K562 (cell line): ENCODE results near the gene ARID5B. TPM values are rescaled to one million over a fixed set of nuclear protein-coding genes. Genes with fewer than 3 reads are reported as not detected.

Experiments
- ARID1B ChIP-seq: fragments of 450-650 bp; IDR thresholded peaks from 2 replicates; pipeline ENCODE4 v1.6.1; 2016; ENCODE audit warnings: antibody characterized with exemption, mild to moderate bottlenecking, inconsistent platforms
- FIP1L1 ChIP-seq: fragments of 200-400 bp; formaldehyde crosslinking; IDR thresholded peaks from 2 replicates; pipeline ENCODE4 v1.6.1; 2018; ENCODE audit warnings: mild to moderate bottlenecking, low read depth, low read length; ENCODE audit not compliant: poor library complexity, severe bottlenecking
- HIVEP1 ChIP-seq: fragments of 250-450 bp; sonication (Bioruptor Pico); IDR thresholded peaks from 2 replicates; pipeline ENCODE4 v1.4.0; 2020; ENCODE audit warnings: mild to moderate bottlenecking
- MCM5 ChIP-seq: fragments of 450-650 bp; IDR thresholded peaks from 2 replicates; pipeline ENCODE4 v1.6.1; 2016; ENCODE audit warnings: low read depth
- NR2F6 ChIP-seq: fragments of 450-650 bp; formaldehyde crosslinking; IDR thresholded peaks from 2 replicates; pipeline ENCODE4 v1.4.0; 2020; ENCODE audit warnings: mild to moderate bottlenecking
- RBM25 ChIP-seq: fragments of 200-400 bp; formaldehyde crosslinking; IDR thresholded peaks from 2 replicates; pipeline ENCODE4 v1.6.1; 2018; ENCODE audit warnings: low read length, low read depth, moderate library complexity; ENCODE audit not compliant: severe bottlenecking
- SAFB ChIP-seq: fragments of 200-400 bp; formaldehyde crosslinking; IDR thresholded peaks from 2 replicates; pipeline ENCODE4 v1.6.1; 2017; ENCODE audit warnings: low read depth, low read length, borderline replicate concordance
- ZNF445 ChIP-seq: fragments of 250-450 bp; sonication (Bioruptor Pico); IDR thresholded peaks from 2 replicates; pipeline ENCODE4 v1.4.0; 2020; ENCODE audit warnings: low read depth, mild to moderate bottlenecking, moderate library complexity
- polyA plus RNA-seq, 8 experiments: library from polyadenylated mRNA; depleted of rRNA in 4 of 8; stranded (reverse) in 5 of 8; unstranded in 3 of 8; fragments of >200 nt; fragmentation: Nextera tagmentation in 2 of 8; fragmentation: Illumina TruSeq in 1 of 8; extraction: Ambion mirVana in 2 of 8; extraction: Trizol in 1 of 8; gene quantifications; 2 replicates each; pipeline versions ENCODE4 v1.2.1 to v1.2.3, GENCODE V29; 2011 to 2014; ENCODE audit warnings: inconsistent platforms in 1 of 8, missing spikeins in 1 of 8
- total RNA-seq, 7 experiments: library from RNA; depleted of rRNA in 6 of 7; stranded (reverse); fragments of >200 nt in 6 of 7; fragmentation: Illumina TruSeq in 2 of 7; extraction: Trizol in 2 of 7; gene quantifications; 2 replicates each; pipeline versions ENCODE4 v1.2.1 to v1.2.3, GENCODE V29; 2011 to 2021; ENCODE audit warnings: low replicate concordance in 1 of 7
- TF ChIP-seq, protein P1 (sequence below): fragments of 250-450 bp; sonication (Bioruptor Pico); IDR thresholded peaks from 2 replicates; pipeline ENCODE4 v1.5.0; 2022; ENCODE audit warnings: mild to moderate bottlenecking
- TF ChIP-seq, protein P2 (sequence below): fragments of 450-650 bp; conservative IDR thresholded peaks from 2 replicates; pipeline ENCODE4 v1.6.1; 2016; ENCODE audit warnings: missing genetic modification characterization, low read depth, mild to moderate bottlenecking, missing compliant biosample characterization, moderate library complexity
- TF ChIP-seq, protein P3 (sequence below), 2 experiments: fragments of 450-650 bp; IDR thresholded peaks; 2 replicates each; pipeline ENCODE4 v1.6.1; 2018; ENCODE audit warnings: mild to moderate bottlenecking in 2 of 2, low read depth in 1 of 2; ENCODE audit not compliant: partially characterized antibody in 2 of 2

Gene ARID5B
- total and polyA plus RNA-seq, 9 of the 15 experiments (the other 6 are each of a cell fraction or from before 2014, with no cell fraction given), result 0.48 to 1.6 (median 0.80) TPM

DNA sequence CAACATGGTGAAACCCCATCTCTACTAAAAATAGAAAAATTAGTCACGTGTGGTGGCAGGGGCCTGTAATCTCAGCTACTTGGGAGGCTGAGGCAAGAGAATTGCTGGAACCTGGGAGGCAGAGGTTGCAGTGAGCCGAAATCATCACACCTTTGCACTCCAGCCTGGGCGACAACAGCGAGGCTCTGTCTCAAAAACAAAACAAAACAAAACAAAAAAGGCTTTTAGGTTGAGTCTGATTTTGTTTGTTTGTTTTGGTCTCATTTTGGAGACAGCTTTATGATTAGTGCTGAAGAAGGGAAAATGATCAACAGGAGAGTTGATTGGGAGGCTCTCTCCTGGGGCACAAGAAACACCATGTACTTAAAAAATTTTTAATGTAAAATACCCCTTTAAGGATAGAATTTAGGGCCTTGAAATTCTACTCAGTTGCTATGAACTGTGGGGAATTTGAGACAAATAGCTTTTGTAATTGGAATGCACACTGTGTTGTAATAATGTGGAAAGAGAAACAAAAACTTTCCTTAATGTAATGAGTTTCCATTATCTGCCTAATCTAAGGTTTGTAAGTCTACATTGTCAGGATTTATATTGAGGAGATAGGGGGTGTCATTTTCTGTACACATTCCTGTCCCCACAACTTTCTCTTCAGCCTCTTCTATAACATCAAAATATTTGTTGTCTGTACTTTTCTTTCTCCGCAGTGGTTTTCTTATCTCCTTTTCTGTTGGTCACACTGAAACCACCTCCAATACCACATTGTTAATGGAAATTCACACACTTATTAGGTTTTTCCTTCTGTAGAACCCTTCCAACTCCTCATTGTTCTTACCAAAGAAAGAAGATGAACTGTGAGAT, 41.3 kb downstream of the ARID5B start (continued):
- TF ChIP-seq, protein P1, sequence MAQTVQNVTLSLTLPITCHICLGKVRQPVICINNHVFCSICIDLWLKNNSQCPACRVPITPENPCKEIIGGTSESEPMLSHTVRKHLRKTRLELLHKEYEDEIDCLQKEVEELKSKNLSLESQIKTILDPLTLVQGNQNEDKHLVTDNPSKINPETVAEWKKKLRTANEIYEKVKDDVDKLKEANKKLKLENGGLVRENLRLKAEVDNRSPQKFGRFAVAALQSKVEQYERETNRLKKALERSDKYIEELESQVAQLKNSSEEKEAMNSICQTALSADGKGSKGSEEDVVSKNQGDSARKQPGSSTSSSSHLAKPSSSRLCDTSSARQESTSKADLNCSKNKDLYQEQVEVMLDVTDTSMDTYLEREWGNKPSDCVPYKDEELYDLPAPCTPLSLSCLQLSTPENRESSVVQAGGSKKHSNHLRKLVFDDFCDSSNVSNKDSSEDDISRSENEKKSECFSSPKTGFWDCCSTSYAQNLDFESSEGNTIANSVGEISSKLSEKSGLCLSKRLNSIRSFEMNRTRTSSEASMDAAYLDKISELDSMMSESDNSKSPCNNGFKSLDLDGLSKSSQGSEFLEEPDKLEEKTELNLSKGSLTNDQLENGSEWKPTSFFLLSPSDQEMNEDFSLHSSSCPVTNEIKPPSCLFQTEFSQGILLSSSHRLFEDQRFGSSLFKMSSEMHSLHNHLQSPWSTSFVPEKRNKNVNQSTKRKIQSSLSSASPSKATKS, result no peak
- TF ChIP-seq ARID1B, result 0 out of 2 replicates have a peak, but pooled peaks have one; percentile 10
- TF ChIP-seq NR2F6 (CRISPR knock-in tag), result no peak
- no peak for TF ChIP-seq SAFB
- TF ChIP-seq RBM25, result no peak
- TF ChIP-seq MCM5, result no peak
- TF ChIP-seq ZNF445 (CRISPR knock-in tag), result no peak
- TF ChIP-seq FIP1L1, result no peak
- TF ChIP-seq, protein P2, sequence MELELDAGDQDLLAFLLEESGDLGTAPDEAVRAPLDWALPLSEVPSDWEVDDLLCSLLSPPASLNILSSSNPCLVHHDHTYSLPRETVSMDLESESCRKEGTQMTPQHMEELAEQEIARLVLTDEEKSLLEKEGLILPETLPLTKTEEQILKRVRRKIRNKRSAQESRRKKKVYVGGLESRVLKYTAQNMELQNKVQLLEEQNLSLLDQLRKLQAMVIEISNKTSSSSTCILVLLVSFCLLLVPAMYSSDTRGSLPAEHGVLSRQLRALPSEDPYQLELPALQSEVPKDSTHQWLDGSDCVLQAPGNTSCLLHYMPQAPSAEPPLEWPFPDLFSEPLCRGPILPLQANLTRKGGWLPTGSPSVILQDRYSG (tag), result no peak
- TF ChIP-seq HIVEP1 (CRISPR knock-in tag), result no peak
- TF ChIP-seq, protein P3, sequence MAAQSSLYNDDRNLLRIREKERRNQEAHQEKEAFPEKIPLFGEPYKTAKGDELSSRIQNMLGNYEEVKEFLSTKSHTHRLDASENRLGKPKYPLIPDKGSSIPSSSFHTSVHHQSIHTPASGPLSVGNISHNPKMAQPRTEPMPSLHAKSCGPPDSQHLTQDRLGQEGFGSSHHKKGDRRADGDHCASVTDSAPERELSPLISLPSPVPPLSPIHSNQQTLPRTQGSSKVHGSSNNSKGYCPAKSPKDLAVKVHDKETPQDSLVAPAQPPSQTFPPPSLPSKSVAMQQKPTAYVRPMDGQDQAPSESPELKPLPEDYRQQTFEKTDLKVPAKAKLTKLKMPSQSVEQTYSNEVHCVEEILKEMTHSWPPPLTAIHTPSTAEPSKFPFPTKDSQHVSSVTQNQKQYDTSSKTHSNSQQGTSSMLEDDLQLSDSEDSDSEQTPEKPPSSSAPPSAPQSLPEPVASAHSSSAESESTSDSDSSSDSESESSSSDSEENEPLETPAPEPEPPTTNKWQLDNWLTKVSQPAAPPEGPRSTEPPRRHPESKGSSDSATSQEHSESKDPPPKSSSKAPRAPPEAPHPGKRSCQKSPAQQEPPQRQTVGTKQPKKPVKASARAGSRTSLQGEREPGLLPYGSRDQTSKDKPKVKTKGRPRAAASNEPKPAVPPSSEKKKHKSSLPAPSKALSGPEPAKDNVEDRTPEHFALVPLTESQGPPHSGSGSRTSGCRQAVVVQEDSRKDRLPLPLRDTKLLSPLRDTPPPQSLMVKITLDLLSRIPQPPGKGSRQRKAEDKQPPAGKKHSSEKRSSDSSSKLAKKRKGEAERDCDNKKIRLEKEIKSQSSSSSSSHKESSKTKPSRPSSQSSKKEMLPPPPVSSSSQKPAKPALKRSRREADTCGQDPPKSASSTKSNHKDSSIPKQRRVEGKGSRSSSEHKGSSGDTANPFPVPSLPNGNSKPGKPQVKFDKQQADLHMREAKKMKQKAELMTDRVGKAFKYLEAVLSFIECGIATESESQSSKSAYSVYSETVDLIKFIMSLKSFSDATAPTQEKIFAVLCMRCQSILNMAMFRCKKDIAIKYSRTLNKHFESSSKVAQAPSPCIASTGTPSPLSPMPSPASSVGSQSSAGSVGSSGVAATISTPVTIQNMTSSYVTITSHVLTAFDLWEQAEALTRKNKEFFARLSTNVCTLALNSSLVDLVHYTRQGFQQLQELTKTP (IDR thresholded peaks at IDR 0.05; ENCODE audit: low read depth in 1 of 2, partially characterized antibody in 2 of 2), result no peak
